Ascending aorta (tissue), 2 donors: Measurements from ENCODE around the gene ELAVL2. TPM values are rescaled to one million over a fixed set of nuclear protein-coding genes. Genes with fewer than 3 reads are reported as not detected.

Experiments
- DNase-seq, 2 donors: peaks; one replicate each; pipeline ENCODE4 v3.0.0-alpha.2; 2019; ENCODE audit warnings: low spot score in 2 of 2
- H3K27ac ChIP-seq, 2 donors: fragments of 200-600 bp; sonication (generic); one replicate each; pipeline ENCODE4 v1.5.1; 2016 to 2017; ENCODE audit warnings: mild to moderate bottlenecking in 1 of 2
- H3K27me3 ChIP-seq: fragments of 200-600 bp; sonication (generic); one replicate; pipeline ENCODE4 v1.5.1; 2017
- H3K36me3 ChIP-seq, 2 donors: fragments of 200-600 bp; sonication (generic); one replicate each; pipeline ENCODE4 v1.5.1; 2016
- H3K4me1 ChIP-seq, 2 donors: fragments of 200-600 bp; sonication (generic); one replicate each; pipeline ENCODE4 v1.5.1; 2016 to 2017; ENCODE audit warnings: mild to moderate bottlenecking in 1 of 2
- H3K4me3 ChIP-seq, 2 donors: fragments of 200-600 bp; sonication (generic); one replicate each; pipeline ENCODE4 v1.5.1; 2016 to 2017; ENCODE audit warnings: mild to moderate bottlenecking in 1 of 2
- H3K9me3 ChIP-seq, 2 donors: fragments of 200-600 bp; sonication (generic); one replicate each; pipeline ENCODE4 v1.5.1; 2016
- CTCF ChIP-seq, 3 experiments: fragments of 200-600 bp in 2 of 3; fragments of 450-650 bp in 1 of 3; sonication (generic) in 2 of 3; IDR thresholded peaks; one replicate each; pipeline ENCODE4 v1.5.1; 2016 to 2019; ENCODE audit warnings: antibody characterized with exemption in 3 of 3, mild to moderate bottlenecking in 1 of 3, moderate library complexity in 1 of 3
- intact Hi-C: fragments of 100-400 bp; cut with DNase I; formaldehyde crosslinking; loops from one replicate; pipeline ENCODE4 v1.15.1; 2023
- total RNA-seq: library from RNA; depleted of rRNA; stranded (reverse); fragments of >200 nt; gene quantifications from one replicate; pipeline ENCODE4 v1.1.0, GENCODE V29; 2016

Gene ELAVL2
- total RNA-seq, 1 donor from 2014 or later, result not detected

GRCh38 chr9:23849379-23850035 lies 23.5 kb upstream of the ELAVL2 start:
- no peak overlapping the region for H3K27ac ChIP-seq
- H3K36me3 ChIP-seq, result no peaks in the 10 kb centered on the region
- H3K27me3 ChIP-seq, result no peaks in the 10 kb centered on the region
- DNase-seq, result no peak
- H3K4me1 ChIP-seq, result no peaks in the 10 kb centered on the region
- H3K9me3 ChIP-seq, result no peaks in the 10 kb centered on the region
- TF ChIP-seq CTCF (IDR thresholded peaks at IDR 0.05), result no peak
- intact Hi-C loops, result no loop called here
- peak overlapping the region in 1 of 2 donors; percentile 59 for H3K4me3 ChIP-seq

GRCh38 chr9:23842565-23843129 lies 16.6 kb upstream of the ELAVL2 start:
- no peaks in the 10 kb centered on the region for H3K9me3 ChIP-seq
- no peak for TF ChIP-seq CTCF (IDR thresholded peaks at IDR 0.05)
- no peak overlapping the region for H3K4me3 ChIP-seq
- no peak for DNase-seq
- no peak overlapping the region for H3K27ac ChIP-seq
- no peaks in the 10 kb centered on the region for H3K4me1 ChIP-seq
- intact Hi-C loops, result no loop called here
- H3K27me3 ChIP-seq, result no peaks in the 10 kb centered on the region
- no peaks in the 10 kb centered on the region for H3K36me3 ChIP-seq

GRCh38 chr9:23841304-23841703 lies 15.3 kb upstream of the ELAVL2 start:
- TF ChIP-seq CTCF (IDR thresholded peaks at IDR 0.05), result no peak
- H3K27me3 ChIP-seq, result no peaks in the 10 kb centered on the region
- H3K4me3 ChIP-seq, result no peak overlapping the region
- no peak for DNase-seq
- H3K9me3 ChIP-seq, result no peaks in the 10 kb centered on the region
- intact Hi-C loops, result no loop called here
- no peaks in the 10 kb centered on the region for H3K36me3 ChIP-seq
- H3K27ac ChIP-seq, result no peak overlapping the region
- no peaks in the 10 kb centered on the region for H3K4me1 ChIP-seq

- Histone ChIP-seq H3K4me3 (no peak overlapping the region), H3K36me3 (no peaks in the 10 kb centered on the region), H3K27me3 (no peaks in the 10 kb centered on the region), H3K27ac (no peak overlapping the region), H3K9me3 (no peaks in the 10 kb centered on the region), H3K4me1 (no peaks in the 10 kb centered on the region)
- no peak for DNase-seq
- TF ChIP-seq CTCF (IDR thresholded peaks at IDR 0.05), result no peak
- intact Hi-C loops, result no loop called here
Observed at GRCh38 chr9:23837038-23837437, 11.0 kb upstream of the ELAVL2 start.

- no peak for DNase-seq
- Histone ChIP-seq H3K4me1 (no peaks in the 10 kb centered on the region), H3K27me3 (no peaks in the 10 kb centered on the region), H3K27ac (no peak overlapping the region), H3K4me3 (no peak overlapping the region), H3K9me3 (no peaks in the 10 kb centered on the region), H3K36me3 (no peaks in the 10 kb centered on the region)
- TF ChIP-seq CTCF (IDR thresholded peaks at IDR 0.05), result no peak
- intact Hi-C loops, result no loop called here
Observed at GRCh38 chr9:23830929-23831730, 5.1 kb upstream of the ELAVL2 start.
